Gastroesophageal sphincter (tissue), 3 donors: Measurements from ENCODE around the gene SECTM1.

Source experiments
- CTCF ChIP-seq, 4 experiments: fragments of 200-600 bp in 2 of 4; fragments of 450-650 bp in 2 of 4; sonication (generic) in 1 of 4; IDR thresholded peaks; one replicate each; pipeline ENCODE4 v1.5.1; 2017 to 2019; ENCODE audit warnings: antibody characterized with exemption in 4 of 4, mild to moderate bottlenecking in 2 of 4, moderate library complexity in 2 of 4
- POLR2AphosphoS5 ChIP-seq: sonication (generic); formaldehyde crosslinking; IDR thresholded peaks from one replicate; pipeline ENCODE4 v1.6.1; 2017; ENCODE audit warnings: antibody characterized with exemption

- TF ChIP-seq CTCF (IDR thresholded peaks at IDR 0.05) (no peak), POLR2AphosphoS5 (no peak)
These were observed 55.3 kb downstream of the SECTM1 start for GRCh38 chr17:82278308-82278707.
